K562 (cell line): Measurements from ENCODE around the gene ARHGAP22. TPM values are rescaled to one million over a fixed set of nuclear protein-coding genes. Genes with fewer than 3 reads are reported as not detected.

Experiments used
- BRF1 ChIP-seq: IDR thresholded peaks from 3 replicates; pipeline ENCODE4 v1.6.1; 2011; ENCODE audit warnings: borderline replicate concordance, mild to moderate bottlenecking; ENCODE audit not compliant: insufficient read length; ENCODE audit errors: extremely low read depth
- BRF2 ChIP-seq: IDR thresholded peaks from 3 replicates; pipeline ENCODE4 v1.6.1; 2011; ENCODE audit warnings: borderline replicate concordance, mild to moderate bottlenecking; ENCODE audit not compliant: insufficient read length, insufficient read depth
- CBFA2T2 ChIP-seq: fragments of 450-650 bp; conservative IDR thresholded peaks from 2 replicates; pipeline ENCODE4 v1.6.1; 2017; ENCODE audit warnings: mild to moderate bottlenecking
- CEBPB ChIP-seq: fragments of 450-650 bp; IDR thresholded peaks from 2 replicates; pipeline ENCODE4 v1.6.1; 2016; ENCODE audit warnings: missing genetic modification characterization, missing compliant biosample characterization
- ERF ChIP-seq: fragments of 450-650 bp; formaldehyde crosslinking; IDR thresholded peaks from 2 replicates; pipeline ENCODE4 v1.4.0; 2020; ENCODE audit warnings: mild to moderate bottlenecking, mixed read lengths
- FOXA3 ChIP-seq, 2 experiments: fragments of 450-650 bp in 1 of 2; sonication (generic) in 1 of 2; formaldehyde crosslinking; IDR thresholded peaks in 1 of 2; conservative IDR thresholded peaks in 1 of 2; 2 replicates each; pipeline versions ENCODE4 v1.4.0 to v1.8.0; 2020 to 2022; ENCODE audit warnings: mild to moderate bottlenecking in 2 of 2, missing genetic modification reagents in 1 of 2
- POLR3G ChIP-seq: IDR thresholded peaks from 2 replicates; pipeline ENCODE4 v1.6.1; 2011; ENCODE audit not compliant: insufficient read length, insufficient replicate concordance; ENCODE audit errors: extremely low read depth
- PRDM10 ChIP-seq: fragments of 450-650 bp; IDR thresholded peaks from 2 replicates; pipeline ENCODE4 v1.6.1; 2018; ENCODE audit not compliant: partially characterized antibody
- RAD21 ChIP-seq, 2 experiments: fragments of 250-450 bp in 1 of 2; fragments of 450-650 bp in 1 of 2; sonication (Bioruptor Pico) in 1 of 2; formaldehyde crosslinking in 1 of 2; IDR thresholded peaks in 1 of 2; conservative IDR thresholded peaks in 1 of 2; 2 replicates each; pipeline versions ENCODE4 v1.4.0 to v1.8.0; 2020 to 2022; ENCODE audit warnings: mild to moderate bottlenecking in 2 of 2, moderate library complexity in 1 of 2
- RREB1 ChIP-seq: fragments of 250-450 bp; sonication (Bioruptor Pico); IDR thresholded peaks from 2 replicates; pipeline ENCODE4 v1.4.0; 2020
- THRB ChIP-seq: fragments of 450-650 bp; formaldehyde crosslinking; conservative IDR thresholded peaks from 2 replicates; pipeline ENCODE4 v1.4.0; 2022; ENCODE audit warnings: mild to moderate bottlenecking, missing genetic modification characterization
- VEZF1 ChIP-seq: fragments of 200-800 bp; sonication (Bioruptor generic); IDR thresholded peaks from 2 replicates; pipeline ENCODE4 v1.6.1; 2017; ENCODE audit warnings: missing genetic modification characterization, missing compliant biosample characterization
- ZNF165 ChIP-seq: fragments of 250-450 bp; sonication (Bioruptor Pico); IDR thresholded peaks from 2 replicates; pipeline ENCODE4 v1.4.0; 2020; ENCODE audit warnings: borderline replicate concordance
- polyA plus RNA-seq, 8 experiments: library from polyadenylated mRNA; depleted of rRNA in 4 of 8; stranded (reverse) in 5 of 8; unstranded in 3 of 8; fragments of >200 nt; fragmentation: Nextera tagmentation in 2 of 8; fragmentation: Illumina TruSeq in 1 of 8; extraction: Ambion mirVana in 2 of 8; extraction: Trizol in 1 of 8; gene quantifications; 2 replicates each; pipeline versions ENCODE4 v1.2.1 to v1.2.3, GENCODE V29; 2011 to 2014; ENCODE audit warnings: inconsistent platforms in 1 of 8, missing spikeins in 1 of 8
- total RNA-seq, 7 experiments: library from RNA; depleted of rRNA in 6 of 7; stranded (reverse); fragments of >200 nt in 6 of 7; fragmentation: Illumina TruSeq in 2 of 7; extraction: Trizol in 2 of 7; gene quantifications; 2 replicates each; pipeline versions ENCODE4 v1.2.1 to v1.2.3, GENCODE V29; 2011 to 2021; ENCODE audit warnings: low replicate concordance in 1 of 7

Gene ARHGAP22
- total and polyA plus RNA-seq, 9 of the 15 experiments (the other 6 are each of a cell fraction or from before 2014, with no cell fraction given): 1.3 to 28.1 (median 12.7) TPM

- TF ChIP-seq RREB1 (CRISPR knock-in tag): 0 out of 2 replicates have a peak, but pooled peaks have one; percentile 21
- no peak for TF ChIP-seq BRF2
- TF ChIP-seq ERF (CRISPR knock-in tag): peak; percentile 49; the same call in 1 of the 2 replicates
- no peak for TF ChIP-seq PRDM10
- no peak for TF ChIP-seq FOXA3 (CRISPR knock-in tag; conservative IDR thresholded peaks at IDR 0.05 in 1 of 2, IDR thresholded peaks at IDR 0.05 in 1 of 2)
- peak; percentile 17 to 37; a peak in 3 of 4 replicates for TF ChIP-seq RAD21 (CRISPR knock-in tag; conservative IDR thresholded peaks at IDR 0.05 in 1 of 2, IDR thresholded peaks at IDR 0.05 in 1 of 2)
- TF ChIP-seq POLR3G: no peak
- no peak for TF ChIP-seq BRF1
- TF ChIP-seq CBFA2T2: no peak
- TF ChIP-seq VEZF1: peak; percentile 64
- TF ChIP-seq THRB (CRISPR knock-in tag): peak; percentile 84; the same call in 1 of the 2 replicates
- TF ChIP-seq CEBPB (tag): no peak
- TF ChIP-seq ZNF165 (CRISPR knock-in tag): 0 out of 2 replicates have a peak, but pooled peaks have one; percentile 35
Measured at GRCh38 chr10:48456361-48456804, 148.5 kb downstream of the ARHGAP22 start (continued).
